Spleen (tissue), 7 donors: Measurements from ENCODE around the gene MUC5B.

Experiments used
- CTCF ChIP-seq, 11 experiments: fragments of 200-600 bp in 7 of 11; fragments of 450-650 bp in 4 of 11; sonication (generic) in 4 of 11; IDR thresholded peaks in 8 of 11; conservative IDR thresholded peaks in 3 of 11; 1 replicate in 7 of 11; 2 replicates in 4 of 11; pipeline versions ENCODE4 v1.4.0 to v1.8.0; 2016 to 2021; ENCODE audit warnings: antibody characterized with exemption in 11 of 11, inconsistent platforms in 4 of 11, mild to moderate bottlenecking in 1 of 11
- POLR2A ChIP-seq, 3 donors: fragments of 450-650 bp; IDR thresholded peaks; one replicate each; pipeline ENCODE4 v1.5.1; 2017; ENCODE audit warnings: antibody characterized with exemption in 3 of 3, mild to moderate bottlenecking in 1 of 3
- POLR2AphosphoS5 ChIP-seq, 3 donors: sonication (generic); formaldehyde crosslinking; IDR thresholded peaks; one replicate each; pipeline ENCODE4 v1.5.1; 2017; ENCODE audit warnings: antibody characterized with exemption in 3 of 3
- donor health status: DM: no; HTN: no; CAD: no; lungs with moderate emphysema.
- donor health status: DM: no; HTN: no; CAD: no.
- donor health status: DM: no; HTN: no; CAD: no.

- no peak for TF ChIP-seq POLR2AphosphoS5 (IDR thresholded peaks at IDR 0.05)
- no peak for TF ChIP-seq POLR2A (IDR thresholded peaks at IDR 0.05)
- TF ChIP-seq CTCF (IDR thresholded peaks at IDR 0.05 in 8 of 11, conservative IDR thresholded peaks at IDR 0.05 in 3 of 11) = peak in 1 of 11 experiments; percentile 11
These were observed 4.2 kb downstream of the MUC5B start for GRCh38 chr11:1226986-1227550.
